Spleen (tissue), 11 donors: ENCODE results near the gene MFNG. TPM values are rescaled to one million over a fixed set of nuclear protein-coding genes. Genes with fewer than 3 reads are reported as not detected.

Experiments
- DNase-seq: peaks from one replicate; pipeline ENCODE4 v3.0.0-alpha.2; 2020
- H3K27ac ChIP-seq, 8 donors: fragments of 200-600 bp; sonication (generic) in 7 of 8; 1 replicate in 4 of 8; 2 replicates in 4 of 8; pipeline versions ENCODE4 v1.5.0 to v1.8.0; 2016 to 2021; ENCODE audit warnings: inconsistent platforms in 4 of 8, mild to moderate bottlenecking in 4 of 8, moderate library complexity in 1 of 8
- H3K27me3 ChIP-seq, 7 donors: fragments of 200-600 bp; sonication (generic) in 6 of 7; replicated peaks in 1 of 7; 1 replicate in 4 of 7; 2 replicates in 3 of 7; pipeline versions ENCODE4 v1.5.0 to v1.8.0; 2016 to 2021; ENCODE audit warnings: inconsistent platforms in 3 of 7, mild to moderate bottlenecking in 1 of 7
- H3K36me3 ChIP-seq, 6 donors: fragments of 200-600 bp; sonication (generic) in 5 of 6; 1 replicate in 4 of 6; 2 replicates in 2 of 6; pipeline versions ENCODE4 v1.5.0 to v1.8.0; 2016 to 2021; ENCODE audit warnings: inconsistent platforms in 2 of 6
- H3K4me1 ChIP-seq, 6 donors: fragments of 200-600 bp; sonication (generic) in 5 of 6; 1 replicate in 3 of 6; 2 replicates in 3 of 6; pipeline versions ENCODE4 v1.5.0 to v1.8.0; 2016 to 2021; ENCODE audit warnings: inconsistent platforms in 3 of 6
- H3K4me3 ChIP-seq, 8 donors: fragments of 200-600 bp; sonication (generic) in 7 of 8; 1 replicate in 4 of 8; 2 replicates in 4 of 8; pipeline versions ENCODE4 v1.5.0 to v1.8.0; 2016 to 2021; ENCODE audit warnings: inconsistent platforms in 4 of 8, mild to moderate bottlenecking in 4 of 8, moderate library complexity in 2 of 8
- H3K9me3 ChIP-seq, 8 donors: fragments of 200-600 bp; sonication (generic) in 7 of 8; 1 replicate in 4 of 8; 2 replicates in 4 of 8; pipeline versions ENCODE4 v1.5.0 to v1.8.0; 2016 to 2021; ENCODE audit warnings: inconsistent platforms in 4 of 8
- POLR2A ChIP-seq, 3 donors: fragments of 450-650 bp; IDR thresholded peaks; one replicate each; pipeline ENCODE4 v1.5.1; 2017; ENCODE audit warnings: antibody characterized with exemption in 3 of 3, mild to moderate bottlenecking in 1 of 3
- POLR2AphosphoS5 ChIP-seq, 3 donors: sonication (generic); formaldehyde crosslinking; IDR thresholded peaks; one replicate each; pipeline ENCODE4 v1.5.1; 2017; ENCODE audit warnings: antibody characterized with exemption in 3 of 3
- WGBS, 5 donors: extraction: QIAGEN DNeasy Blood & Tissue Kit in 3 of 5; methylation state at CpG; one replicate each; pipeline versions ENCODE4 v1.1.5 to v1.1.7; 2013 to 2018; 5-methylcytosine and 5-hydroxymethylcytosine counted together
- intact Hi-C: fragments of 100-400 bp; cut with DNase I; formaldehyde crosslinking; loops from one replicate; pipeline ENCODE4 v1.15.0; 2023; ENCODE audit warnings: low total_unique reads
- polyA plus RNA-seq, 3 donors: library from polyadenylated mRNA; stranded (reverse); fragments of 200-250 nt; gene quantifications; one replicate each; pipeline ENCODE4 v1.2.1, GENCODE V29; 2013
- total RNA-seq, 7 donors: library from RNA; depleted of rRNA in 3 of 7; stranded (reverse); fragments of >200 nt in 3 of 7; fragmentation: NEBNext Ultra II Directional in 4 of 7; extraction: Animal tissue kit (Norgen Biotek cat#: 25700) in 4 of 7; gene quantifications; one replicate each; pipeline versions ENCODE4 v1.1.0 to v1.2.1, GENCODE V29; 2016 to 2021
- TF ChIP-seq, protein P1 (sequence below), 11 experiments: fragments of 200-600 bp in 7 of 11; fragments of 450-650 bp in 4 of 11; sonication (generic) in 4 of 11; IDR thresholded peaks in 8 of 11; conservative IDR thresholded peaks in 3 of 11; 1 replicate in 7 of 11; 2 replicates in 4 of 11; pipeline versions ENCODE4 v1.4.0 to v1.8.0; 2016 to 2021; ENCODE audit warnings: antibody characterized with exemption in 11 of 11, inconsistent platforms in 4 of 11, mild to moderate bottlenecking in 1 of 11
- donor health status: healthy with polysubstance abuse.
- donor health status: DM: no; HTN: no; CAD: no; lungs with moderate emphysema.
- donor health status: DM: no; HTN: no; CAD: no.
- donor health status: Bipolar disorder and iron deficiency.
- donor health status: healthy.
- donor health status: DM: no; HTN: no; CAD: no.
- donor health status: DM: yes; HTN: yes; CAD: no.

The MFNG gene
- total and polyA plus RNA-seq, 10 donors: 38.7 to 138 (median 96.6) TPM

- Histone ChIP-seq H3K27ac (no peak overlapping the region), H3K4me3 (peak overlapping the region in 7 of 8 donors; percentile 1 to 65 (median 33)), H3K9me3 (no peaks in the 10 kb centered on the region), H3K27me3 (peaks cover 6 to 94% (median 54%) of the 10 kb centered on the region in 7 donors), H3K4me1 (peaks cover 2 to 36% (median 17%) of the 10 kb centered on the region in 6 donors), H3K36me3 (no peaks in the 10 kb centered on the region)
- 3 to 5% (median 4%) methylated on average over 6 to 24 of the region's 24 CpGs for WGBS, 5 donors
- no peak for DNase-seq
- TF ChIP-seq, protein P1, sequence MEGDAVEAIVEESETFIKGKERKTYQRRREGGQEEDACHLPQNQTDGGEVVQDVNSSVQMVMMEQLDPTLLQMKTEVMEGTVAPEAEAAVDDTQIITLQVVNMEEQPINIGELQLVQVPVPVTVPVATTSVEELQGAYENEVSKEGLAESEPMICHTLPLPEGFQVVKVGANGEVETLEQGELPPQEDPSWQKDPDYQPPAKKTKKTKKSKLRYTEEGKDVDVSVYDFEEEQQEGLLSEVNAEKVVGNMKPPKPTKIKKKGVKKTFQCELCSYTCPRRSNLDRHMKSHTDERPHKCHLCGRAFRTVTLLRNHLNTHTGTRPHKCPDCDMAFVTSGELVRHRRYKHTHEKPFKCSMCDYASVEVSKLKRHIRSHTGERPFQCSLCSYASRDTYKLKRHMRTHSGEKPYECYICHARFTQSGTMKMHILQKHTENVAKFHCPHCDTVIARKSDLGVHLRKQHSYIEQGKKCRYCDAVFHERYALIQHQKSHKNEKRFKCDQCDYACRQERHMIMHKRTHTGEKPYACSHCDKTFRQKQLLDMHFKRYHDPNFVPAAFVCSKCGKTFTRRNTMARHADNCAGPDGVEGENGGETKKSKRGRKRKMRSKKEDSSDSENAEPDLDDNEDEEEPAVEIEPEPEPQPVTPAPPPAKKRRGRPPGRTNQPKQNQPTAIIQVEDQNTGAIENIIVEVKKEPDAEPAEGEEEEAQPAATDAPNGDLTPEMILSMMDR (IDR thresholded peaks at IDR 0.05 in 8 of 11, conservative IDR thresholded peaks at IDR 0.05 in 3 of 11): no peak
- no peak for TF ChIP-seq POLR2A (IDR thresholded peaks at IDR 0.05)
- TF ChIP-seq POLR2AphosphoS5 (IDR thresholded peaks at IDR 0.05): no peak
- intact Hi-C loops: loop anchor here (10.0 kb wide), 2 partner anchors 92 to 162 kb away; no protein-coding TSS in a partner anchor
Measured at GRCh38 chr22:37426706-37427134, 59.5 kb downstream of the MFNG start.

DNA sequence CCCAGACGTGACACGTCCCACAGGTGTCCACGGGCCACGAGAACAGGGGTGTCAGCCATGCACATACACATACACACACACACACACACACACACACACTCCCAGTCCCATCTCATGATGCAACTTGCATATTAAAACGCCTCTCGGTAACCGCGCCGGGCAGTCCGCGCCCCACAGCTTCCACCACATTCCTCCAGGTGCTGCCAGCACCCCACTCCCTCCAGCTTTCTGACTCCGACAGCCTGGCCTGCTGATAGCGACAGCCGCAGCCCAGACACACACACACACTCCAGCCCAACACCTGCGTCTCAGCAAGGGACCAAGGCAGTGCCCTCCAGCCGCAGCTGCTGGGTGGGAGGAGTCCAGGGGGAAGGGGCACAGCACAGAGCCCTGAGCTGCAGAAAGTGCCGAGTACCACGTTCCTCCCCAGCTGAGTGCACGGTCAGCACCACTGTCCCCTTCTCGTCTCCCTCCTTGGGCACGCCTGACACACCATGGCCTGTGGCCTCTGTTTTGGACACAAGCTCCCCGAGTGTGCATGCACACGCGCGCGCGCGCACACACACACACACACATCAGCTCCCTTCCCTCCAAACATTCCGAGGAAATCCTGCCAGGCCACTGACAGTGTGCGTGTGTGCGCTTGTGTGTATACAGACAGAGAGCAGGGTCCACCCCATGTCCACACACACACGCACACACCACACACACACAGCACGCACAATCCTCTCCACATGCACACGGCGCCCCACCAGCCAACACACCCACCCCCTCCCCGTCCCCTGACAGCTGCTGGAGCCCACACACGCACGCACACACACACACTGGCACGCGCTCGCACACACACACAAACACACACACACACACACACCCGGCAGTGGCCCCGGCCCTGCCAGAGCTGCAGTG, 60.1 kb downstream of the MFNG start:
- no peak for DNase-seq
- Histone ChIP-seq H3K27me3 (peaks cover 6 to 94% (median 60%) of the 10 kb centered on the region in 7 donors), H3K9me3 (no peaks in the 10 kb centered on the region), H3K4me3 (no peak overlapping the region), H3K36me3 (no peaks in the 10 kb centered on the region), H3K27ac (no peak overlapping the region), H3K4me1 (peaks cover 2 to 36% (median 17%) of the 10 kb centered on the region in 6 donors)
- TF ChIP-seq POLR2A (IDR thresholded peaks at IDR 0.05): no peak
- TF ChIP-seq, protein P1 (IDR thresholded peaks at IDR 0.05 in 8 of 11, conservative IDR thresholded peaks at IDR 0.05 in 3 of 11): no peak
- TF ChIP-seq POLR2AphosphoS5 (IDR thresholded peaks at IDR 0.05): no peak
- intact Hi-C loops: loop anchor here (10.0 kb wide), 2 partner anchors 91 to 161 kb away; no protein-coding TSS in a partner anchor
- whole genome bisulfite sequencing, 5 donors: 30 to 40% (median 35%) methylated on average over 34 to 43 of the region's 43 CpGs

DNA sequence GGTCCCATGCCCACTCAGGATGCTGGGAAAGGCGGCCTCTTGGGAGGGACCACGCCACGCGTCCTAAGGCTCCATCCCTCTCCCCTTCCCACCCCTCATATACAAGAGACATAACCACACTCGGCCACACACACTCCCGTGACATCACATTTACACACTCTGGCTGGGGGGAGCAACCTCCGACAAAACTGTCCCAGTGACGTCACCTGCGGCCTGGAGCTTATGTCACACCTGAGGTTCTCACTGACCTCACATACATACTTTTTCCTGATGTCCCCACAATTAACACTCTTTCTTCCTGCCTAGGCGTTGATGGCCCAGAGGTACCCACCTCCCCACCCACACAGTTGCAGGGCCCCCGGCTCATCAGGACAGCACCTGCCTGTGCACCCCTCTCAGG, 60.8 kb downstream of the MFNG start:
- H3K27me3 ChIP-seq: peaks cover 6 to 94% (median 60%) of the 10 kb centered on the region in 7 donors
- H3K36me3 ChIP-seq: no peaks in the 10 kb centered on the region
- no peak for DNase-seq
- TF ChIP-seq, protein P1 (IDR thresholded peaks at IDR 0.05 in 8 of 11, conservative IDR thresholded peaks at IDR 0.05 in 3 of 11): no peak
- no peak for TF ChIP-seq POLR2AphosphoS5 (IDR thresholded peaks at IDR 0.05)
- no peak overlapping the region for H3K4me3 ChIP-seq
- H3K9me3 ChIP-seq: no peaks in the 10 kb centered on the region
- intact Hi-C loops: loop anchor here (10.0 kb wide), 2 partner anchors 91 to 161 kb away; no protein-coding TSS in a partner anchor
- H3K27ac ChIP-seq: no peak overlapping the region
- peaks cover 2 to 43% (median 20%) of the 10 kb centered on the region in 6 donors for H3K4me1 ChIP-seq
- WGBS, 5 donors: 77 to 91% (median 81%) methylated on average over 10 to 11 of the region's 11 CpGs

DNA sequence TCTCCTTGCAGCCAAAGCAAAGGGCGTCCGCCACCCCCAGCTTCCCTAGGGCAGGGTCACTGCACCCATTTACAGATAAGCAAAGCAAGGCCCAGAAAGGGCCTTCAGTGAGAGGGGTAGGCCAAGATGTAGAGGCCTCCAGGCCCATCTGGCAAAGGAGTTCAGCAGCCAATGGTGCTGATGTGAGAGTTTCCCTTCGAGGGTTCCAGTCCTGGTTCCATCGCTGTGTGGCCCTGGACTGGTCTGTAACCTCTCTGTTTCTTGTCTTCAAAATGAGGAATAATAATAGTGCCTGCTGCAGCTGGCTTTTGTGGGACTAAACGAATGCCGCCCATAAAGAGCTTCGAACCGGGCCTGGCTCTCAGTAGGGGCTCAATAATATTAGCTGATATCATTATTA, 62.9 kb downstream of the MFNG start:
- intact Hi-C loops: loop anchor here (10.0 kb wide), 2 partner anchors 88 to 158 kb away; no protein-coding TSS in a partner anchor
- H3K4me3 ChIP-seq: no peak overlapping the region
- H3K4me1 ChIP-seq: peaks cover 2 to 45% (median 31%) of the 10 kb centered on the region in 6 donors
- peaks cover 5 to 94% (median 61%) of the 10 kb centered on the region in 7 donors for H3K27me3 ChIP-seq
- H3K27ac ChIP-seq: no peak overlapping the region
- TF ChIP-seq POLR2AphosphoS5 (IDR thresholded peaks at IDR 0.05) (no peak), POLR2A (IDR thresholded peaks at IDR 0.05) (no peak)
- TF ChIP-seq, protein P1 (IDR thresholded peaks at IDR 0.05 in 8 of 11, conservative IDR thresholded peaks at IDR 0.05 in 3 of 11): no peak
- no peak for DNase-seq
- 83 to 92% (median 85%) methylated on average over 8 of the region's 8 CpGs for whole genome bisulfite sequencing, 5 donors
- no peaks in the 10 kb centered on the region for H3K9me3 ChIP-seq
- no peaks in the 10 kb centered on the region for H3K36me3 ChIP-seq
